Heart left ventricle (tissue), 13 donors: ENCODE data around the gene RBP2.

ENCODE experiments used
- POLR2A ChIP-seq, 2 donors: fragments of 450-650 bp; IDR thresholded peaks; one replicate each; pipeline ENCODE4 v1.6.1; 2017; ENCODE audit warnings: antibody characterized with exemption in 2 of 2, mild to moderate bottlenecking in 2 of 2, moderate library complexity in 2 of 2
- TF ChIP-seq, protein P1 (sequence below), 12 donors: fragments of 200-600 bp; sonication (generic) in 4 of 12; IDR thresholded peaks; one replicate each; pipeline versions ENCODE4 v1.5.0 to v1.8.0; 2018 to 2022; ENCODE audit warnings: antibody characterized with exemption in 12 of 12, mild to moderate bottlenecking in 5 of 12
- donor health status: ischemic (EF 13 %, LVEDD 7.1; RV severe dilation, severe dysfunction).
- donor health status: DM: no; HTN: yes; CAD: no.
- donor health status: DM: no; HTN: no; CAD: no.
- donor health status: ischemic (EF 25% LVEDD 6.9; RV normal size, moderate dysfunction).
- donor health status: ischemic (EF 25% LVEDD 5.7; RV mildly dilated, moderate dysfunction).
- donor health status: ischemic (EF 35%, LVEDD 5.7; RV mildly dilated, moderate dysfunction).
- donor health status: nonischemic (EF 11% LVEDD 7.7; RV severe dilation, severe dysfunction).
- donor health status: DM: yes; HTN: yes; CAD: no.
- donor health status: PGD.
- donor health status: ischemic (EF 29% LVEDD 5.4; RV normal size, mild dysfunction).
- donor health status: nonischemic (EF 23%, LVEDD 6.1; RV moderate dilation, normal function).

DNA sequence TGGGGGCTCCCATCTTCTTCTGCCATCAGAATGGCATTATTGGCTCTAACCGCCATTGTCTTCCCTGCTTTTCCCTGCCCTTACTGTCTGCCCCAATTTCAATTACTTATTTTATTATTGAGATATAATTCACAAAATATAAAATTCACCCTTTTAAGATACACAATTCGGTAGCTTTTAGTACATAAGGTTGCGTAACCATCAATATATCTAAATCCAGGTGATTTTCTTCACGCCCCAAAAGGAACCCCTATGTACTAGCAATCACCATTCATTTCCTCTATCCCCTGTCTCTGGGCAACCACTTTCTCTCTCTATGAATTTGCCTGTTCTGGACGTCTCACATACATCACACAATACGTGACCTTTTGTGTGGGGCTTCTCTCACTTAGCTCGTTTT, 18.0 kb downstream of the RBP2 start:
- no peak for TF ChIP-seq POLR2A (IDR thresholded peaks at IDR 0.05)
- TF ChIP-seq, protein P1, sequence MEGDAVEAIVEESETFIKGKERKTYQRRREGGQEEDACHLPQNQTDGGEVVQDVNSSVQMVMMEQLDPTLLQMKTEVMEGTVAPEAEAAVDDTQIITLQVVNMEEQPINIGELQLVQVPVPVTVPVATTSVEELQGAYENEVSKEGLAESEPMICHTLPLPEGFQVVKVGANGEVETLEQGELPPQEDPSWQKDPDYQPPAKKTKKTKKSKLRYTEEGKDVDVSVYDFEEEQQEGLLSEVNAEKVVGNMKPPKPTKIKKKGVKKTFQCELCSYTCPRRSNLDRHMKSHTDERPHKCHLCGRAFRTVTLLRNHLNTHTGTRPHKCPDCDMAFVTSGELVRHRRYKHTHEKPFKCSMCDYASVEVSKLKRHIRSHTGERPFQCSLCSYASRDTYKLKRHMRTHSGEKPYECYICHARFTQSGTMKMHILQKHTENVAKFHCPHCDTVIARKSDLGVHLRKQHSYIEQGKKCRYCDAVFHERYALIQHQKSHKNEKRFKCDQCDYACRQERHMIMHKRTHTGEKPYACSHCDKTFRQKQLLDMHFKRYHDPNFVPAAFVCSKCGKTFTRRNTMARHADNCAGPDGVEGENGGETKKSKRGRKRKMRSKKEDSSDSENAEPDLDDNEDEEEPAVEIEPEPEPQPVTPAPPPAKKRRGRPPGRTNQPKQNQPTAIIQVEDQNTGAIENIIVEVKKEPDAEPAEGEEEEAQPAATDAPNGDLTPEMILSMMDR (IDR thresholded peaks at IDR 0.05), result no peak
